Measurements from ENCODE around the gene RNF144A. TPM values are rescaled to one million over a fixed set of nuclear protein-coding genes. Genes with fewer than 3 reads are reported as not detected.
"Not testable (repeated sequence)": the region's sequence is repeated elsewhere in the genome, so short reads cannot be mapped to it uniquely, and the experiment has no call there.

Gene RNF144A
- total and polyA plus RNA-seq, 2 donors = 4.0 to 8.9 TPM

DNA sequence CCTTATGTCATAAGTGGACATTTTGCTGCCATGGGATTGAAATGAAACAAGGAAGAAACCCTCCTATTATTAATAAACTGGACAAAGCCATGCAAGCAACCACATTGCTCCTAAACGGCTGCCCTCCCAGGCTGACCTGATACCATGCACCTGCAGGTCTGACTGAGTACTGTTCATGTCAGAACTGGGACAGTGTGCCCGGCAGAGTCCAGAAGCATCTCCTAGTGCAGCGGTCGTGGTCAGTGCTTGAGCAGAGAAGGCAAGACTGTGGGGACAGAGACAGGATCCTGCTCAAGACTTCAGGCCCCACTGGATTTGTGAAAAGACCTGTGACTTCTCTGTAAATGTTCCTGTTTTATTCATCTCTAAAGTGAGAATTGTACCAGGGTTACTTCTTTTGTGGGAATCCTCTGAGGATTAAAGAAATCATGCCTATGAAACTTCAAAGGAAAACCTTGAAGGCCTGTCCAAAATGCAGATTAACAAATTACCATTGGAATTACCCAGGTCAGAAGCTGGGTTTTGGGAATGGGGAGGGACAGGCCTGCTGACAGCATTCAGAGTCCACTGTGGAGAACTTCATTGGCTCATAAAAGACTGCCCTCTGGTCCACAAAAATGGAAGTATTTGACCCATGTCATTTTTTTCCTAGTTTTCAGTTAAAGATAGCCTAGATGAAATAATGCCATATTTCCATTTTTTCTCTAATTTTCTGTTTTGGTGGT is 13.9 kb downstream of the RNF144A start:
- Histone ChIP-seq H3K4me1 (ENCODE audit: control insufficient read depth in 2 of 2, insufficient read depth in 2 of 2, low read length in 2 of 2) (peaks cover 0 to 30% of the 10 kb centered on the region in 2 donors), H3K27ac (ENCODE audit: low read depth in 1 of 2, low read length in 1 of 2) (no peak overlapping the region), H3K9me3 (ENCODE audit: control insufficient read depth in 2 of 2, insufficient read depth in 1 of 2, low read length in 1 of 2) (peaks cover 0 to 6% of the 10 kb centered on the region in 2 donors), H3K27me3 (ENCODE audit: control insufficient read depth in 2 of 2, insufficient read depth in 1 of 2, low read length in 1 of 2) (no peaks in the 10 kb centered on the region), H3K36me3 (ENCODE audit: control insufficient read depth in 2 of 2, insufficient read depth in 2 of 2, low read length in 1 of 2) (peaks cover 0 to 9% of the 10 kb centered on the region in 2 donors), H3K4me3 (ENCODE audit: low read length in 2 of 2) (no peak overlapping the region)
- WGBS = 87% methylated on average over 4 of the region's 4 CpGs
- no peak for DNase-seq (ENCODE audit: low read depth in 6 of 9, low spot score in 9 of 9)

DNA sequence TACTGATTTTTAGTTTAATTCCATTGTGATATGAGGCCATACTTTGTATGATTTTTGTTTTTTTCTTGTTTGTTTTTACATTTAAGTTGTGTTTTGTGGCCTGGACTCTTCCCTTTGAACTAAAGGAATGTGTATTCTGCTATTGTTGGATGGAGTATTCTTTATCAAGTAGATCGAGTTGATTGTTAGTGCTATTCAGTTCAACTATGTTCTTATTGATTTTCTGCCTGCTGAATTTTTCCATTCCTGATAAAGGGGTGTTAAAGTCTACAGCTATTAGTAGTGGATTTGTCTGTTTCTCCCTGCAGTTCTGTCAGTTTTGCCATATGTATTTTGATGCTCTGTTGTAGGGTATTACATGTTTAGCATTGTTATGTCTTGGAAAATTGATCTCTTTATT is 14.5 kb downstream of the RNF144A start:
- H3K27me3 ChIP-seq (ENCODE audit: control insufficient read depth in 2 of 2, insufficient read depth in 1 of 2, low read length in 1 of 2) = no peaks in the 10 kb centered on the region
- no peak for DNase-seq (ENCODE audit: low read depth in 6 of 9, low spot score in 9 of 9)
- 95% methylated on average over 1 of the region's 1 CpG for WGBS
- H3K9me3 ChIP-seq (ENCODE audit: control insufficient read depth in 2 of 2, insufficient read depth in 1 of 2, low read length in 1 of 2) = peaks cover 0 to 6% of the 10 kb centered on the region in 2 donors
- H3K27ac ChIP-seq (ENCODE audit: low read depth in 1 of 2, low read length in 1 of 2) = no peak overlapping the region
- H3K4me3 ChIP-seq (ENCODE audit: low read length in 2 of 2) = no peak overlapping the region
- H3K36me3 ChIP-seq (ENCODE audit: control insufficient read depth in 2 of 2, insufficient read depth in 2 of 2, low read length in 1 of 2) = peaks cover 0 to 7% of the 10 kb centered on the region in 2 donors
- peaks cover 0 to 24% of the 10 kb centered on the region in 2 donors for H3K4me1 ChIP-seq (ENCODE audit: control insufficient read depth in 2 of 2, insufficient read depth in 2 of 2, low read length in 2 of 2)

GRCh38 chr2:6932206-6932605 is 15.0 kb downstream of the RNF144A start:
- Histone ChIP-seq H3K4me3 (ENCODE audit: low read length in 2 of 2) (no peak overlapping the region), H3K27me3 (ENCODE audit: control insufficient read depth in 2 of 2, insufficient read depth in 1 of 2, low read length in 1 of 2) (no peaks in the 10 kb centered on the region), H3K27ac (ENCODE audit: low read depth in 1 of 2, low read length in 1 of 2) (no peak overlapping the region), H3K36me3 (ENCODE audit: control insufficient read depth in 2 of 2, insufficient read depth in 2 of 2, low read length in 1 of 2) (peaks cover 0 to 7% of the 10 kb centered on the region in 2 donors), H3K4me1 (ENCODE audit: control insufficient read depth in 2 of 2, insufficient read depth in 2 of 2, low read length in 2 of 2) (peaks cover 0 to 24% of the 10 kb centered on the region in 2 donors), H3K9me3 (ENCODE audit: control insufficient read depth in 2 of 2, insufficient read depth in 1 of 2, low read length in 1 of 2) (peaks cover 0 to 5% of the 10 kb centered on the region in 2 donors)
- no peak for DNase-seq (ENCODE audit: low read depth in 6 of 9, low spot score in 9 of 9)
- 99% methylated on average over 1 of the region's 1 CpG for WGBS

DNA sequence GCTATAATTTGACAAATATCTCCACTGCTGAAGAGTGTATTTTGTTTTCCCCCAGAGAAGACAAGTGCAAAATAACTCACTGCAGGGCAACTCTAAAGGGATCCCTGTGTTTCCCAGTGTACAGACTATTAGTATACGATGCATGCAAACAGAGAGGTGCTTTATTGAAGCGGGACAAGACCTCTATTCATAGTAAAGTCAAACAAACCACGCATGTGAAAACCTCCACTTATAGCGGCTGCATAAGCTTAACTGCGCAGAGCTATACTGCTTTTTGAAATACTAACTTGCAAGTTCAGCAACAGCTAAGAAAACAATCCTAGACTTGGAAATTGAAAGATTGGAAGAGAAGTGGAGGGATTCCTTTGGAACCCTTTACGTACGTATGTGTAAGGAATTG is 15.6 kb downstream of the RNF144A start:
- DNase-seq (ENCODE audit: low read depth in 6 of 9, low spot score in 9 of 9) = no peak
- peaks cover 0 to 21% of the 10 kb centered on the region in 2 donors for H3K4me1 ChIP-seq (ENCODE audit: control insufficient read depth in 2 of 2, insufficient read depth in 2 of 2, low read length in 2 of 2)
- H3K27me3 ChIP-seq (ENCODE audit: control insufficient read depth in 2 of 2, insufficient read depth in 1 of 2, low read length in 1 of 2) = no peaks in the 10 kb centered on the region
- peaks cover 0 to 1% of the 10 kb centered on the region in 2 donors for H3K9me3 ChIP-seq (ENCODE audit: control insufficient read depth in 2 of 2, insufficient read depth in 1 of 2, low read length in 1 of 2)
- no peak overlapping the region for H3K27ac ChIP-seq (ENCODE audit: low read depth in 1 of 2, low read length in 1 of 2)
- WGBS = 97% methylated on average over 7 of the region's 7 CpGs
- H3K36me3 ChIP-seq (ENCODE audit: control insufficient read depth in 2 of 2, insufficient read depth in 2 of 2, low read length in 1 of 2) = peaks cover 0 to 5% of the 10 kb centered on the region in 2 donors
- H3K4me3 ChIP-seq (ENCODE audit: low read length in 2 of 2) = no peak overlapping the region

- no peaks in the 10 kb centered on the region for H3K27me3 ChIP-seq (ENCODE audit: control insufficient read depth in 2 of 2, insufficient read depth in 1 of 2, low read length in 1 of 2)
- no peak for DNase-seq (ENCODE audit: low read depth in 6 of 9, low spot score in 9 of 9)
- no peak overlapping the region for H3K27ac ChIP-seq (ENCODE audit: low read depth in 1 of 2, low read length in 1 of 2)
- 26% methylated on average over 3 of the region's 3 CpGs for WGBS
- H3K9me3 ChIP-seq (ENCODE audit: control insufficient read depth in 2 of 2, insufficient read depth in 1 of 2, low read length in 1 of 2) = no peaks in the 10 kb centered on the region
- no peaks in the 10 kb centered on the region for H3K36me3 ChIP-seq (ENCODE audit: control insufficient read depth in 2 of 2, insufficient read depth in 2 of 2, low read length in 1 of 2)
- H3K4me3 ChIP-seq (ENCODE audit: low read length in 2 of 2) = no peak overlapping the region
- peaks cover 0 to 14% of the 10 kb centered on the region in 2 donors for H3K4me1 ChIP-seq (ENCODE audit: control insufficient read depth in 2 of 2, insufficient read depth in 2 of 2, low read length in 2 of 2)
Measured at GRCh38 chr2:6933911-6934310, 16.7 kb downstream of the RNF144A start.

DNA sequence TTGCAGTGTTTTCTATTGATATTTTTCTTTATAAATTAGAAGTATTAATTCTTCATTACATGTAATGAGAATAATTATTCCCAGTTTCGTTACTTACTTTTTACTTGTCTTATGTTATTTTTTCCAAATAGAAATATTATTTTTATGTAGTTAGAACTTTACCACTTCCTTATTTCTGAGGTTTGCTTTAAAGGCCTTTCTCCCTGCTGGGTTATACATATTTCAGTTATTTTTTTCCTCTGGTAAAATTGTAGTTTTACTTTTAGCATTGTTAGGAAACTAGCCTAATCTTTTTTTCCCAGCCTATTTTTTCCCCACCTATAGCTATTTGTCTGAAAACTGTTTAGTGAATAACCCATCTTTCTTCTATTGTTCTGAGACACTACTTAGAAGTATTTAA is 17.1 kb downstream of the RNF144A start:
- H3K4me3 ChIP-seq (ENCODE audit: low read length in 2 of 2) = no peak overlapping the region
- DNase-seq (ENCODE audit: low read depth in 6 of 9, low spot score in 9 of 9) = no peak
- no peaks in the 10 kb centered on the region for H3K9me3 ChIP-seq (ENCODE audit: control insufficient read depth in 2 of 2, insufficient read depth in 1 of 2, low read length in 1 of 2)
- peaks cover 0 to 10% of the 10 kb centered on the region in 2 donors for H3K4me1 ChIP-seq (ENCODE audit: control insufficient read depth in 2 of 2, insufficient read depth in 2 of 2, low read length in 2 of 2)
- 14% methylated on average over 1 of the region's 1 CpG for WGBS
- H3K27me3 ChIP-seq (ENCODE audit: control insufficient read depth in 2 of 2, insufficient read depth in 1 of 2, low read length in 1 of 2) = no peaks in the 10 kb centered on the region
- no peaks in the 10 kb centered on the region for H3K36me3 ChIP-seq (ENCODE audit: control insufficient read depth in 2 of 2, insufficient read depth in 2 of 2, low read length in 1 of 2)
- no peak overlapping the region for H3K27ac ChIP-seq (ENCODE audit: low read depth in 1 of 2, low read length in 1 of 2)

GRCh38 chr2:6934758-6935651 is 17.8 kb downstream of the RNF144A start:
- Histone ChIP-seq H3K36me3 (ENCODE audit: control insufficient read depth in 2 of 2, insufficient read depth in 2 of 2, low read length in 1 of 2) (no peaks in the 10 kb centered on the region), H3K27me3 (ENCODE audit: control insufficient read depth in 2 of 2, insufficient read depth in 1 of 2, low read length in 1 of 2) (no peaks in the 10 kb centered on the region), H3K27ac (ENCODE audit: low read depth in 1 of 2, low read length in 1 of 2) (no peak overlapping the region), H3K9me3 (ENCODE audit: control insufficient read depth in 2 of 2, insufficient read depth in 1 of 2, low read length in 1 of 2) (no peaks in the 10 kb centered on the region), H3K4me3 (ENCODE audit: low read length in 2 of 2) (no peak overlapping the region), H3K4me1 (ENCODE audit: control insufficient read depth in 2 of 2, insufficient read depth in 2 of 2, low read length in 2 of 2) (peaks cover 0 to 9% of the 10 kb centered on the region in 2 donors)
- WGBS = 86% methylated on average over 11 of the region's 11 CpGs
- DNase-seq (ENCODE audit: low read depth in 6 of 9, low spot score in 9 of 9) = no peak

GRCh38 chr2:6935652-6936020 is 18.4 kb downstream of the RNF144A start:
- 98% methylated on average over 4 of the region's 4 CpGs for WGBS
- not testable (repeated sequence) for H3K27me3 ChIP-seq (ENCODE audit: control insufficient read depth in 2 of 2, insufficient read depth in 1 of 2, low read length in 1 of 2); DNase-seq (ENCODE audit: low read depth in 6 of 9, low spot score in 9 of 9); H3K27ac ChIP-seq (ENCODE audit: low read depth in 1 of 2, low read length in 1 of 2); H3K4me1 ChIP-seq (ENCODE audit: control insufficient read depth in 2 of 2, insufficient read depth in 2 of 2, low read length in 2 of 2); H3K4me3 ChIP-seq (ENCODE audit: low read length in 2 of 2); H3K9me3 ChIP-seq (ENCODE audit: control insufficient read depth in 2 of 2, insufficient read depth in 1 of 2, low read length in 1 of 2); H3K36me3 ChIP-seq (ENCODE audit: control insufficient read depth in 2 of 2, insufficient read depth in 2 of 2, low read length in 1 of 2)

DNA sequence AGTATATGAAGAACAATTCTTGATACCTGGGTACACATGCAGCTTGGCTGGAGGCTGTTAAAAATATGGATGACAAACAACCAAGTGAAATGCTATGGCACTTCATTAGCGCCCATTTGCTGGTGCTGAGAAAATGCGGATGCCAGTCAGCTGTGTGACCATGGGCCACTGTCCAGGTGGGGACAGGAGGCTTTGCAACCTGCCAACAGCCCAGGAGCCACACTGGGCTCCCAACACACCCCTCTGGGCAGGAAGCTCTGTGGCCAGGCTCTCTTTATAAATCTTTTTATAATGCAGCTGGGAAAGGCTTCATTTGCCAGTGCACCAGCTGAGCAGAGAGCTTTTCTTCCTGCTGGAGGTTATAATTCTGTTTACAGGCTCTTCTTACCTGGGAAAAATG is 19.9 kb downstream of the RNF144A start:
- DNase-seq (ENCODE audit: low read depth in 6 of 9, low spot score in 9 of 9) = no peak
- no peaks in the 10 kb centered on the region for H3K27me3 ChIP-seq (ENCODE audit: control insufficient read depth in 2 of 2, insufficient read depth in 1 of 2, low read length in 1 of 2)
- WGBS = 96% methylated on average over 2 of the region's 2 CpGs
- no peak overlapping the region for H3K4me3 ChIP-seq (ENCODE audit: low read length in 2 of 2)
- peaks cover 6 to 11% of the 10 kb centered on the region in 2 donors for H3K36me3 ChIP-seq (ENCODE audit: control insufficient read depth in 2 of 2, insufficient read depth in 2 of 2, low read length in 1 of 2)
- H3K4me1 ChIP-seq (ENCODE audit: control insufficient read depth in 2 of 2, insufficient read depth in 2 of 2, low read length in 2 of 2) = peaks cover 0 to 9% of the 10 kb centered on the region in 2 donors
- H3K27ac ChIP-seq (ENCODE audit: low read depth in 1 of 2, low read length in 1 of 2) = no peak overlapping the region
- no peaks in the 10 kb centered on the region for H3K9me3 ChIP-seq (ENCODE audit: control insufficient read depth in 2 of 2, insufficient read depth in 1 of 2, low read length in 1 of 2)

Measured in thymus (tissue), 11 donors.